Left ventricle myocardium superior (tissue), 1 donor: ENCODE data around the gene MS4A14. TPM values are rescaled to one million over a fixed set of nuclear protein-coding genes. Genes with fewer than 3 reads are reported as not detected.
"Not testable (repeated sequence)": the region's sequence is repeated elsewhere in the genome, so short reads cannot be mapped to it uniquely, and the experiment has no call there.

ENCODE experiments used
- ATAC-seq: fragments of 200-7000 bp; cut with Tn5 transposase; one replicate; pipeline ENCODE4 v1.9.1; 2020; ENCODE audit warnings: mild to moderate bottlenecking, moderate library complexity
- DNase-seq: peaks from one replicate; pipeline ENCODE4 v3.0.0-alpha.2; 2020
- intact Hi-C: fragments of 100-400 bp; cut with micrococcal nuclease; formaldehyde crosslinking; loops from one replicate; pipeline ENCODE4 v1.11.0; 2022
- long read RNA-seq: library from polyadenylated mRNA; unstranded; transcript quantifications from one replicate; pipeline ENCODE4 v2.0.0, GENCODE V29; 2021
- total RNA-seq: library from RNA; stranded (reverse); fragmentation: NEBNext Ultra II Directional; extraction: Animal tissue kit (Norgen Biotek cat#: 25700); gene quantifications from one replicate; pipeline ENCODE4 v1.2.1, GENCODE V29; 2021
- donor health status: DM: no; HTN: yes; CAD: no; lungs with severe emphysema.

MS4A14 gene, protein sequence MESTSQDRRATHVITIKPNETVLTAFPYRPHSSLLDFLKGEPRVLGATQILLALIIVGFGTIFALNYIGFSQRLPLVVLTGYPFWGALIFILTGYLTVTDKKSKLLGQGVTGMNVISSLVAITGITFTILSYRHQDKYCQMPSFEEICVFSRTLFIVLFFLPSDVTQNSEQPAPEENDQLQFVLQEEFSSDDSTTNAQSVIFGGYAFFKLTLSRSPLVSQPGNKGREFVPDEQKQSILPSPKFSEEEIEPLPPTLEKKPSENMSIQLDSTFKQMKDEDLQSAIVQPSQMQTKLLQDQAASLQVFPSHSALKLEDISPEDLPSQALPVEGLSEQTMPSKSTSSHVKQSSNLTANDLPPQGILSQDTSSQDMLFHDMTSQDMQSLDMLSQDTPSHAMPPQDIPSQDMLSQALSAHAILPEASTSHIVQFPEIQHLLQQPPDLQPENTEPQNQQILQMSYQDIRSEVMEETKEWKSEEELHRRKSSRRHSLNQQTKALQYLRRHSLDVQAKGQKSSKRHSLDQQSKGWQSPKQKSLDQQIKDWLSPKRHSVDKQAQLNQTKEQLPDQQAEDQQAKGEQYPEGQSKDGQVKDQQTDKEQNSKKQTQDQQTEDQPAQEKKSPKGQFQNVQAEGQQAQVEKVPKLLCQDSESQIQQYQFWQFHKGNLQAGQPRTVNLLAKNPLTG
- 0.52 TPM for total RNA-seq
- long read RNA-seq, partial matches to known transcripts = 0 of 1 reads
- long read RNA-seq, other reads (novel, unspliced or antisense) = 1 of 1 reads

DNA sequence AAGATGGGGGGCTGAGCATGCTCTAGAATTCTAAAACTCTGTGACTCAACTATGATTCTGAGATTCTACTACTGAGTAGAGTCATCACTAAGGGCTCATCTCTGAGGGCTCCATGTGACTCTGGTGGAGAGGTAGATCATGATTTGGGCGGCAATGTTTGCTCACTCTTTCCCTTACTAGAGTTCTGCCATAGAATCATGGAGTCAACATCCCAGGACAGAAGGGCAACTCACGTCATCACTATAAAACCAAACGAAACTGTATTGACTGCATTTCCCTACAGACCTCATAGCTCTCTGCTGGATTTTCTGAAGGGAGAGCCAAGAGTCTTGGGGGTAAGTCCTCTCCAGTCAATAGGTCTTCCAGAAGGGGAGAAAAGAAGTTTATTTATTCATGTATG lies at the start of gene MS4A14:
Gene MS4A14, plus strand, starts transcription at position 78 of the 400 bp plus-strand sequence. Its CDS starts 120 bp downstream, at position 198.
- no peak for DNase-seq
- intact Hi-C loops = no loop called here
- peak; percentile 50 for ATAC-seq

DNA sequence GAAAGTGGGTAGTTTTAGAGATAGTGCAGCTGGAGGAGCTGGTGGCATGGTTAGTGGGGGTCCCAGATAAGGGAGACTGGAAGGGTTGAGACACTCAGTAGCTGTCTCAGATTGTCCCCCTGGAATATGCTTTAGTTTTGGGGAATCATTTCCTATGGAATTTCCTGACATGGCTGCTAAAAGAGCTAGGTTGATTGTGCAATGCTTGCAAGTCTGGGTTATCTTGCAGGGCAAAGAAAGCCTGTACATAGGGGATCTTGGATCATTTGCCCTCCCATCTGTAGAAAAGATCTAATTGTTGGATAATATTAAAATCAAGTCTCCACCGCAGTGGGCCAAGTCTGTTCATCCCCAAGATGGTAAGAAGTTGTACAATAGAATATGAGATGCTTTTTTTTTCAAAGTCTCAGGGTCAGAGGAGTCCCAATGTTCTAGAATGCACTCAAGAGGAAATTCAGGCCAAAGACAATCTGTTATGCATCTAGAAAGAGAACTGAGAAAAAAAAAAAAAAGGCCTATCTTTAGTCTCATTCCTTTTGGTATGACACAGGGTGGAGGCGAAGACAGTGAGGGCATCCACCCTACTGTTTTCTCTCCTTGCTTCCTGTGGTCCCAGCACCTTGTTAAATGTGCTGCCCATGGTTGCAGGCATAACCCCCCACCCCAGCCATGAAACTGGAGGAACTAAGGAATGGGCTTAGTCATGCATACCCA lies 49.0 kb upstream of the MS4A14 start:
- ATAC-seq = no peak

DNA sequence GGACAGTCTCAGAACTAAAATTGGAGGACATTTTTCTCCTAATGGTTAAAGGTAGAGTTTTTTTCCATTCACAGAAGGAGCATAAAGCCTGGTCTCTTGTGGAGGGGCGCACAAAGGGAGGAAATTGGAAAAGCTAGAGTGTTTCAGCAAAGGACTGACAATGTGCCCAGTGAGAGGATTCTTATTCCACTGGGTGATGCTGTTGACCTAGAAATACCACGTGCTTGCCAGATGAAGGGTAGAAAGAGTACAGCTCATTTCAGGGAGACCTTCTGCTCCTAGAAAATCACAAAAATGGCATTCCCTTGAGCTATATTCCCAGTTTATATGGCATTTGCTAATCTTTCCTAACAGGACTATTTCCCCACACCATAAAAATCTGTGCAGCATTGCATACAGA lies 48.1 kb upstream of the MS4A14 start:
- DNase-seq (no peak), ATAC-seq (no peak)

More for the DNA sequence above, 49.0 kb upstream of the MS4A14 start:
- intact Hi-C loops = no loop called here
- DNase-seq = no peak

DNA sequence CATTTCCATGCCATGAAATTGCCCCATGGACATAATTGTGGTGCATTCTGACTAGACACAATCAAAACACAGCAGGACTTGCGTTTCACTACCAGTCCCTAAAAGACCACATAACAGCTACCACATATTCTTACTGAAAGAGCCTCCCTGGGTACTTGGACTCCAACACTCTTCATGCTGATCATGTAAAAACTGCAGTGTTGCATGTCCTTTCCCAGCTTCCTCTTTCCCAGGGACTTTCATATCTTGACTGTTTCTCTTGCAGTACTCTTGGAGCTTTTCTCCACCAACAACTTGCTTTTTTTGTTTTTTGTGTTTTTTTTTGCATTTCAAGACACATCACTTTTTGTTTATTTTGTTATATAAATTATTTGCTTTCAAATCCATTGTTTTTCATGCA lies 46.3 kb upstream of the MS4A14 start:
- DNase-seq (no peak), ATAC-seq (no peak)
- intact Hi-C loops = no loop called here

More for the DNA sequence above, 48.1 kb upstream of the MS4A14 start:
- intact Hi-C loops = no loop called here

DNA sequence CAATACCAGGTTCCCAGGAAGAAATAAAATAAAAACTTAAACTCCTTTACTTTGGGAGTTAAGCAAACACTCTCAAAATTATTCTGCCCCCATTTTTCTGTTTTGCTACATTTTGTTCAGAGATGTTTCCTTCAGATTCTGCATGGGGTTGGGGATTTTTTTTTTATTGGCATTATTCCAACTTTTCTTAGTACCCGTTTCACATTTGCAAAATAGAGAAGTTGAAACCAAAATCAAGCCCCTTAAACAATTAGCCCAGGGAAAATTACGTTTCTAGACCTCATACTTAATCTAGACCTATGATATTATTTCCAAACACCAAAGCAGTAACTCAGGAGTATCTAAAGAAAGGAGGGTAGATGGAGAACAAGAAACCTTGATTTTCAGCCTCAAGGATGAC lies 38.5 kb upstream of the MS4A14 start:
- no peak for DNase-seq
- intact Hi-C loops = no loop called here
- no peak for ATAC-seq

DNA sequence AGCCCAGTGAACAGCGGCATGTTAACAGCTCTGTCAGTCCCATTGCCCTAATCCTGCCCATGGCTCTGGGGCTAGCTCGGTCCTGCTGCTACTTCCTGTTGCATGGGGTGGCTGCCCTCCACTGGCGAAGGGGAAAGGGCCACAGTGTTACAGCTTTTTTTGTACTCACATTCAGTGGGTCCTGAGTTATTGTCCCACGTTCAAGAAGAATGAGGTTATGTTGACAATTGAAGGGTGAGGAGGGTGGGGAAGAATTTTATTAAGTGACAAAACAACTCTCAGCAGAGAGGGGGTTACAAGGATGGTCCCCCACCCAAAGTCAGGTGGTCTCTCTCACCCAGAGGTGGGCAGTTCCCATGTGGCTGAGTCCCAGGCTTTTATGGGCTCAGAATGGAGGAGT lies 35.6 kb upstream of the MS4A14 start:
- no peak for DNase-seq
- intact Hi-C loops = no loop called here
- ATAC-seq = no peak

DNA sequence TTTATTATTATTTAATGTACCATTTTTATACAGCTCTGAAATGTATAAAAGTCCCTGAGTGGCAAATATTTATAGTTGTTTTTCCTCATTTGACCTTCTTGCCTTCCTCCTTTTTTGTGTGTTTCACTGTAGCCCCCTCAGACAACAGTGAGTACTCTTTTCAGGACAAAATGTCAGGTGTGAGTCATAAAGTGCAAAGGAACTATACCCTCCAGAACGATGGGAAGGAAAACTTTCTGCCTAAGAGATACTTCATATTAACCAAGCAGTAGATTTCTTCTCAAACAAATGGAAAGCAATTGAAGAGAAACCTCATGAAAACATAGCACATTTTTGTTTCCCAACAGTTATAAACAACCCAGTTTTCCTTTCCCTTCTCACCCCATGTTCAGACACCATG lies 34.0 kb upstream of the MS4A14 start:
- ATAC-seq (no peak), DNase-seq (no peak)
- intact Hi-C loops = no loop called here

DNA sequence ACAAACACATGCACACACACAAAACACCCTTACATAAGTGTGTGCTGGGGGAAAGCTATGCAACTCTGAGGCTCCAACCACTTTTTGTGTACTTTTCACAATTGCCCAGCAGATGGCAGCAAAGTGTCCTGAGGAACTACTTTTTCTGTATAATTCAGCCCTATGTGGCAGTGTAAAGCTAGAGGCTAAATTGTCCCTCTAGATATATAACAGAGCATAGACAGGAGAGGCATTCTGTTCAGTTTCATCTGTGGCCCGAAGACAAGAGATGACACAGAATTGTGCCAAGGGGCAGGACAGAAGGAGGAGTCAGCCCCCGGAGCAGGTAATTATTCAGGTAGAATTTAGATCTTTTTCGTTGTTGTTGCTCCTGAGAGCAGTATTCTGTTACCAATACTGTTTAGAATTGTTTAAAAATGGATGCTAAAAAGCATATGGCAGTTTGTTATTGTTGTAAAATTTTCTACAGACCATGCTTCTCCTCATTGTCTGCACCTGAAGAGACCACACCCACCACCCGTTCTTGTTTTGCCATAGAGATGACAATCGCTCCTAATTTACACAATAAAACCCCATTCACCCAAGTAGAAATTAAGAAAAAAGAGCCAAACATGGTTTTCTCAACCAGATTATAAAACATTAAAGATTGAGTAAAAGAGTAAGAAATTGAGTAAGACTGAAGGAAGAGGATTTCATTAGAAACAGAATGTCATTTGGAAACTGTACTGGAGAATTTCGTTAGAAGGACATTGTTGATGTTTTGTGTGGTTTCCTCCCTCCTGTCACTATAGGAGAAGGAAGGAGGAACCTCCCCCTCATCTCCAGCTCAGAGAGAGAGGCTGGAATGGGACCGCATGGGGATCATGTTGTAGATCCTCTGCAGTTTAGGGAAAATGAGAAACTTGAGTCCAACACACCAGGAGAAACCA lies 32.5 kb upstream of the MS4A14 start:
- intact Hi-C loops = no loop called here
- no peak for DNase-seq
- ATAC-seq = peak; percentile 82

DNA sequence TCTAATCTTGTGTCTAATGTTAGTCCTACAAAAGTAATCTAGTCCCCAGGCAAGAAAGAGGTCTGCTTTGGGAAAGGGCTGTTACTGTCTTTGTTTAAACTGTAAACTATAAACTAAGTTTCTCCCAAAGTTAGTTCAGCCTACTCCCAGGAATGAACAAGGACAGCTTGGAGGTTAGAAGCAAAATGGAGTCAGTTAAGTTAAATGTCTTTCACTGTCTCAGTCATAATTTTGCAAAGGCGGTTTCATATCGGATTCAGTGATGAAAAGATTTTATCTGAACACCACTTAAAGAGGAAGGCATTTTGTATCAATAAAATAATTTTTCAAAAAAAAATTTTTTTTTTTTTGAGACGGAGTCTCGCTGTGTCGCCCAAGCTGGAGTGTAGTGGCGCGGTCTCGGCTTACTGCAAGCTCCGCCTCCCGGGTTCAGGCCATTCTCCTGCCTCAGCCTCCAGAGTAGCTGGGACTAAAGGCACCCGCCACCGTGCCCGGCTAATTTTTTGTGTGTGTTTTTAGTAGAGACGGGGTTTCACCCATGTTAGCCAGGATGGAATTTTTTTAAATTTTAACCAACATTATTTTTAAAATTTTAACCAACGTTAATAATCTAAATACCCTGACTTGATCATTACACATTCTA lies 29.9 kb upstream of the MS4A14 start:
- DNase-seq, intact Hi-C loops, ATAC-seq: not testable (repeated sequence)

DNA sequence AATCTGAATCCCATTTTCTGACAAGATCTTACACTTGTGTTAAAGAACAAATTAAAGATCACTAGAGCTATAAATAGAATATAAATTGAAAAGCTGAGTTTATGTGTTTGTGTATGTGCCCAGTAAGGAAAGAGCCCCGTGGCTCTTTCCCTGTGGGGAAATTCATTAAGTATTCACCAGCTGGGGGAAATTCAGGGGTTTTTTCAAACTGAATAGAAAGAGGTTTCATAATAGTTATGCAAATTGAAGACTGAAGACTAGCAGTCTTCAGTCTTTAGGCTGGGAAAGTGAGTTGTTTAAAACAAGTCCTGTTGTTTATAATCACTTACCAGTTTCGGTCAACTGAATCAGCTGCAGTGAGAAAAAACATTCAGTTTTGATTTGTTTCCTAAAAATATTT lies 29.2 kb upstream of the MS4A14 start:
- ATAC-seq (no peak), DNase-seq (no peak)
- intact Hi-C loops = no loop called here

DNA sequence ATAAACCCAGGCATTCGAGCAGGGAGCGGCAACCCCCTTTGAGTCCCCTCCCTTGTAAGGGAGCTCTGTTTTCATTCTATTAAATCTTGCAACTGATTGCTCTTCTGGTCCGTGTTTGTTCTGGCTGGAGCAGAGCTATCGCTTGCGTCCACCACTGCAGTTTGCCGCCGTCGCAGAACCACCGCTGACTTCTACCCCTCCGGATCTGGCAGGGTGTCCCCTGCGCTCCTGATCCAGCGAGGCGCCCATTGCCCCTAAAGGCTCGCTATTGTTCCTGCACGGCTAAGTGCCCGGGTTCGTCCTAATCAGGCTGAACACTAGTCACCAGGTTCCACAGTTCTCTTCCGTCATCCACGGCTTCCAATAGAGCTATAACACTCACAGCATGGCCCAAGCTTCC lies 28.4 kb upstream of the MS4A14 start:
- no peak for ATAC-seq
- no peak for DNase-seq
- intact Hi-C loops = no loop called here

DNA sequence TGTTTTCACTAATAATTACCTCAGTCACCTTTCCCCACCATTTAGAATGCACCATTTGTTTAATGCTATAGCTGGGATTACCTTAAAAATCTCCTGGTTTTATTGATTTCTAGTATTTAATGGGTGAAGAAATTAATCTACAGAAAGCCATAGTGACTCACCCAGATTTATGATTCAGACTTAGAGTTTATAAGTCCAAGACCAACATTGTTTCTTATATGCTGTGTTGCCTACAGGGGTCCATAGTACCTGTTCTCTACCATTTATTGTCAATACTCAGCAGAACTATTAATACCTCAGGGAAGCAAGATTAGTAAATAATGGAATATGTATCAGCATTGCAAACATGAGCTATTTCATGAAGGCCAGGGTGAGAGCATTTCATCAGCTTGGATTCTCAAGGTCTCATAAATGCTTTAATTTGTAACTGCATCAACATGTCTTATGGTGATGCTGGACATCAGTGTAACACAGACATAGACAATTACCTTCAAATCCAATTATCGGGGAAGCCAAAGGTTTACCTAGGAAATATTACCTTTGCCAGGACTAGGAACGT lies 25.9 kb upstream of the MS4A14 start:
- no peak for ATAC-seq
- no peak for DNase-seq
- intact Hi-C loops = no loop called here

DNA sequence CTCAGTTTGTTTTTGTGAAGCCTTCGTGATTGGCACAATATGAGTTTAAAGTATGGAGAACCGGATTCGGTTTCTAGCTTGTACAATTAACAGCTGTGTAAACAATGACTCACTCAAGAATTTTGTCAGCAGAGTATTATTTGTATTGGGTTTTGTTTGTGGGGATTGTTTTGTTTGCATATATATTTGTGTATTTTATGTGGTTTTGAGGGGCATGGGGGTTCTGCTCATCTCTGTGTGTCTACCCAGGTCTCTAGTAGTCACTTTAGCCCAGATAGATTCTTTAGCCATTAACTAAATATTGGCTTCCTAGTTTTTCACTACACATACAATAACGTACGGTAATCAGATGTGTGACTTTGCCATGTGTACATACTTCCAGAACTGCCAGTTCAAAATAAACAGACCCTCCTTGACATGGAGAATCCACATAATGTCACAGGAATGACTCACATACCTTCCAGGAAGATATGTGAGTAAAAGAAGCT lies 25.4 kb upstream of the MS4A14 start:
- no peak for ATAC-seq
- intact Hi-C loops = no loop called here
- no peak for DNase-seq

DNA sequence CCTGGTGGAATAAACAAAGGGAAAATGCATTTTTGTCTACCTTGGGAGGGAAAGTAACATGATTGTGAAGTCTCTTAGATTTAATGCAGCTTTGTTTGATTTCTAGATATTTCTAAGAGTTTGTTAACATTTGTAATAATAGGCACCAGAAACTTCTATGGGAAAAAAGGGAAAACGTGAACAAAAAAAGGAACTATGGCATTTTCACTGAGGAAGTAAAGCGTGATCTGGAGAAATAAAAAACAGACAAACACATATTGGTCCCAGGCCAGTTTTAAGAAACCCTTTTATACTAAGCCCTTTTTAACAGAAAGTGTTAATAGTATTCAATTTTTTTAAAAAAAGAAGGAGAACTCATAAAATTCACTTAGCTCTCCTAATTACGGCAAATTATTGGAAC lies 24.9 kb upstream of the MS4A14 start:
- no peak for DNase-seq
- intact Hi-C loops = no loop called here
- ATAC-seq = no peak

DNA sequence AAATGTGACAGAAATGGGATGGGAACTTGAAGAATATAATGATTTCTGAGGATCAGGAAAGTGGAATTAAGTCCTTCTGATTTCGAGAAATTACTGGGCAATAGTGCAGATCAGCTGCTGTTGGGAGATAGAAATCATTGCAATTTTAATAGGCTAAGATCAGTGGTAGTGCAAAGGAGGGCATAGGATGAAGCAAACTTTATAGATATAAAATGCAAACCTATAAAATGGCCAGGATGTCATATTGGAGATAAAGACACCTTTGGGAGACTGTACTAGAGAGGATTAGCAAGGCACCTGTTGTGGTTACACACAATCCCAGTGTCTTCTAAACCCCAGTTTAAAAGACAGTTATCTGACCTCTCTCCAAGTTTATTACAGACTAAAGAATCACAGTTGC lies 24.4 kb upstream of the MS4A14 start:
- DNase-seq (no peak), ATAC-seq (no peak)
- intact Hi-C loops = no loop called here

DNA sequence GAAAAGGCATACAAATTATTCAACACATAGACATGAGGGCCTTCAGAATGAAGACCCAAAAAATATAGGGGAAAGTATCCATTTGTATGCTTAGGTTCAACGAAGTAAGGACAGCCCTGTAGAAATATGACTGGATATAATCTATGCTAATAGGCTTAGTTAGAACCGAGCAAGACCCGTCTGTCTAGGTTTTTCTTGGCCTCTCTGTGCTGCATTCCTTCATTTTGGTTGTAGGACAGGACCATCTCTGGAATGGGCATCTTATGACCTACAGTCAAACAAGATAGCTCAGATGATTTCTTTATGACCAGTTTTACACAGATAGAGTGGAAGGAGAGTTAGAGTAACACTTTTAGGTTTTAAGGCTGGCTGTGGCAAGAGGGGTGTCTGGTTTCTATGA lies 23.5 kb upstream of the MS4A14 start:
- intact Hi-C loops = no loop called here
- DNase-seq (no peak), ATAC-seq (no peak)

DNA sequence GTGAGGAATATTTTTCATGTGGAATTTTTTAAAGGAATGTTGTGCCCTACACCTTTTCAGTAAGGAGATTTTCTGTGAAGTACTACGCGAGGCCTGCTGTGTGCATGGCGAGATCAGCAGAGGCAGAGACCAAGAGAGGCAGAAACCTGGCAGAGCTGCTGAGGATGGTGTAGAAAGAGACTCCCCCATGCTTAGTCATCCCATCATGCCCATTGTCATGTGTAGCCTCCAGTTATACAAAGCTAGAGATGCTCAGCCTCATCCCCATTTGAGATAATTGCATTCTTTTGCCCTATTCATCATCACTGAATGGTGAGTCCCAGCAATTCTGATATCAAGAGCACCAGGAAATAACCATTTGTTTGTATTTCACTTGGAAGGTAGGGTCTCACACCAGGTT lies 20.9 kb upstream of the MS4A14 start:
- intact Hi-C loops = no loop called here
- no peak for DNase-seq
- ATAC-seq = no peak

DNA sequence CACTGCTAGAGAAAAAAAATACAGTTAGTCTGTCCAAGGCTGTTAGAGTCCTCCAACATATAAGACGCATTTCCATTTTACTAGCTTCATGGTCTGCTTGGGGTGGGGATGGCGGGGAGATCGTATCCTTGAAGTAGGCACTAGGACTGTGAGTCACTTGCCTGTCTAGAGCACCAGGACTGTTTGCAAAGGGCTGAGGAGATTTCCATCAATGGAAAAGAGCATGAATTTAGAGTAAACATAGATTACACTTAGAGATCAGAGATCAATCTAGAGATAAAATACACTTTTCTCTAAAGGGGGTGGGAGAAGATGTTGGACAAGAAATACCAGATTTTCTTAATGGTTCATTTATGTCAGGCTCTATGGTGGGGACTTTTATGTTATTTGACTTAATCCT lies 19.7 kb upstream of the MS4A14 start:
- intact Hi-C loops = no loop called here
- ATAC-seq (no peak), DNase-seq (no peak)
